Measurements from ENCODE around the gene C1QTNF4.

Gene C1QTNF4

DNA sequence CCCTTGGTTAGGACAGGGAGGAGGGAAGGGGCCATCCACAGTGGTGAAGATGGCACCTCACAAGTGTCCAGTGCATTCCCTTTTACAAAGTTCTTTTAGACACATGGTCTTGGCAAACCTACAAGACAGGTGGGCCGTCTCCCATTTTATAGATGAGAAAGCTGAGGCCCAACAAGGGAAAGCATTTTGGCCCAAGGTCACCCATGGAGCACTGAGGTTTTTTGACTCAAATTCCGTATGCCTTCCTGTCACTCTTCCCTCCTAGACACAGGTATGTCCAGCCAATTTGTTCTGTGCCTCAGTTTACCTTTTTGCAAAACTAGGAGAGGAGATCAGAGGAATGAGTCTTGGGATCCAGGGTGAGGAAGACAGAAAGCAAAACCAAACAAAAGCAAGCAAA lies 1.2 kb downstream of the C1QTNF4 start:
- DNase-seq (ENCODE audit: low spot score): no peak

GRCh38 chr11:47592251-47592650 lies 2.0 kb downstream of the C1QTNF4 start:
- no peak for DNase-seq (ENCODE audit: low spot score)

GRCh38 chr11:47591764-47592163 lies 2.4 kb downstream of the C1QTNF4 start:
- no peak for DNase-seq (ENCODE audit: low spot score)

GRCh38 chr11:47589977-47590861 lies 4.0 kb downstream of the C1QTNF4 start:
- no peak for DNase-seq (ENCODE audit: low spot score)

GRCh38 chr11:47589584-47589976 lies 4.6 kb downstream of the C1QTNF4 start:
- no peak for DNase-seq (ENCODE audit: low spot score)

GRCh38 chr11:47589118-47589517 lies 5.1 kb downstream of the C1QTNF4 start:
- no peak for DNase-seq (ENCODE audit: low spot score)

GRCh38 chr11:47587723-47588326 lies 6.4 kb downstream of the C1QTNF4 start:
- DNase-seq (ENCODE audit: low spot score): no peak

- no peak for DNase-seq (ENCODE audit: low spot score)
These were observed 7.0 kb downstream of the C1QTNF4 start for GRCh38 chr11:47587039-47587716.

GRCh38 chr11:47586098-47586855 lies 7.9 kb downstream of the C1QTNF4 start, which contains the start of gene FAM180B:
FAM180B (plus strand) TSS chr11:47586678; CDS start chr11:47586769, 91 bp downstream.
- DNase-seq (ENCODE audit: low spot score): no peak

DNA sequence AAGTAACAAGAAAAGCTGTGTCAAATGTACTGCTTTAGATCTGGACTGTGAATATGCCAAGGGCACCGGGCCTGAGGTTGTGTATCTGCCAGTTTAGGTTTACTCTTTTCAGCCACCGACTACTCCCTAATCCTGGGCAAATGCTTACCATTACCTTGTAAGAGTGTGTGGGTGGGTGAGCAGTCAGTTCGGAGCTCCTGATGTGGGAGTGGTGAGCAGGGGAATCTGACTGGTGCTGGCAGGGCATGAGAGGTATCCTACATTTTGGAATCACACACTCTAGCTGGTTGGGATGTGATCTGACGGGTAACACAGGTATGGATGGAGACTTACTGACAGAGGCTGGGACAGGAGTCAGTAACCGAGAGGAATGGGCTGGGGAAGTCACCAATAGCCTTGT lies 10.4 kb downstream of the C1QTNF4 start:
- DNase-seq (ENCODE audit: low spot score): no peak

- peak; percentile 91 for DNase-seq (ENCODE audit: low spot score)
These were observed 15.4 kb downstream of the C1QTNF4 start, which contains the start of the genes KBTBD4 and NDUFS3 for GRCh38 chr11:47578524-47579494. KBTBD4 (minus strand) TSS chr11:47578970; CDS start chr11:47578951, 19 bp downstream. NDUFS3 (plus strand) TSS chr11:47579074; CDS start chr11:47579092, 18 bp downstream.

GRCh38 chr11:47577460-47578041 lies 16.7 kb downstream of the C1QTNF4 start:
- DNase-seq (ENCODE audit: low spot score): no peak

GRCh38 chr11:47573321-47573720 lies 20.9 kb downstream of the C1QTNF4 start:
- DNase-seq (ENCODE audit: low spot score): no peak

- no peak for DNase-seq (ENCODE audit: low spot score)
These were observed 21.4 kb downstream of the C1QTNF4 start for GRCh38 chr11:47572715-47573255.

DNA sequence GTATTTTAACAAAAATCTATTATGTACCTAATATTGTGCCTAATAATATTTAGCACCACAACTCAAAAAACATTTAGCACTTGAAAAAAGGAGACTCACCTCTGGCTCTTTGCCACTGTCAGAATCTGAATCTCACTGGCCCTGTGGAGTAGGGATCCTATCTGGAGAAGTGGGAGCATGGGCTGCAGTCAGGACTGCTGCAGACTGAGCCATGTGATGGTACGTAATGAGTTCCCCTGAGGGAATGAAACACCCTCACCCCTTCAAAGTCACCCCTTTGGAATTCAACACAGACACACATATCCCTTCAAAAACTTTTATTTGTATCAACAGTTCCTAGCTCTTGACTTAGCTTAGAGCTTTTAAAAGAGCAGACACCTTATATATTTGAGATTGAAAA lies 22.3 kb downstream of the C1QTNF4 start:
- DNase-seq (ENCODE audit: low spot score): peak; percentile 71

GRCh38 chr11:47571357-47571729 lies 22.9 kb downstream of the C1QTNF4 start:
- DNase-seq (ENCODE audit: low spot score): no peak

DNA sequence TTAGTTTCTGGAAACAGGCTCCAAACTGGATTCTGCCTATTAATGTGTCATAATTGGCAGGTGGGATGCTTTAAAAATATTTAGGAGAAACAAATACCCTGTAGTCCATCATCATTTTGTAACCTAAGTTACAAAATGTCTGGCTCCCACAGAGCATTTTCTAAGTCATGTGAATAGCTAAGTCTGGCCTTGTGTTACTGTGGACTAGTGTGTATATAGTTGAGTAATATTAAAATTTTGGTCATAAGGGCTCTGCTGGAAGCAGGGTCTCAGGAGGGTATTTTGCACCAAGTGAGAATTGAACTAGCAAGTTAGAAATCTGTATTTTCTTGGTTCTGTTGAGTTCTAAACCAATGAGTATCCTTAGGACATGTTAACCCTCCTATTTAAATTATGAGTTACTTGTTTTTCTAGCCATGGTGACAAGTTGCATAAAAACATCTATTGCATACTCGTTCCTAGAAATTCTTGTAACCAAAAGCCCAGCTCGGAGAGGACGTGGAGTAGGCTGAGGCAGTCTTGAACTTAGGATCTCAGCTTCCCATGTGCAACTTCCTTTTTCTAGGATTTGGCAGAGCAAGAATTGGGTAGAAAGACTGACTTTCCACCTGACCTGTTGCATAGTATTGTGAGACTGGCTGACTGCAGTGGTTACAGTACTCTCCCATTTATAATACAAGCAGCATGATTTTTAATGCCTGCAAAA lies 23.4 kb downstream of the C1QTNF4 start:
- DNase-seq (ENCODE audit: low spot score): no peak

DNA sequence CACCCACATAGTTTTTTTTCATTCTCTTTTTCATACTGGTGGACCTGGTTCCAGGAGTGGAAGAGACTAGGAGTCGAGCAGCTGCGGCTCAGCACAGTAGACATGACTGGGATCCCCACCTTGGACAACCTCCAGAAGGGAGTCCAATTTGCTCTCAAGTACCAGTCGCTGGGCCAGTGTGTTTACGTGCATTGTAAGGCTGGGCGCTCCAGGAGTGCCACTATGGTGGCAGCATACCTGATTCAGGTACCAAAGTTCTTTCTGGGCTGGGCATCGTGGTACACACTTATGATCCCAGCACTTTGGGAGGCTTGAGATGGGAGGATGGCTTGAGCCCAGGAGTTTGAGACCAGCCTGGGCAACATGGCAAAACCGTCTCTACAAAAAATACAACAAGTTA lies 24.6 kb downstream of the C1QTNF4 start:
- DNase-seq (ENCODE audit: low spot score): no peak

DNA sequence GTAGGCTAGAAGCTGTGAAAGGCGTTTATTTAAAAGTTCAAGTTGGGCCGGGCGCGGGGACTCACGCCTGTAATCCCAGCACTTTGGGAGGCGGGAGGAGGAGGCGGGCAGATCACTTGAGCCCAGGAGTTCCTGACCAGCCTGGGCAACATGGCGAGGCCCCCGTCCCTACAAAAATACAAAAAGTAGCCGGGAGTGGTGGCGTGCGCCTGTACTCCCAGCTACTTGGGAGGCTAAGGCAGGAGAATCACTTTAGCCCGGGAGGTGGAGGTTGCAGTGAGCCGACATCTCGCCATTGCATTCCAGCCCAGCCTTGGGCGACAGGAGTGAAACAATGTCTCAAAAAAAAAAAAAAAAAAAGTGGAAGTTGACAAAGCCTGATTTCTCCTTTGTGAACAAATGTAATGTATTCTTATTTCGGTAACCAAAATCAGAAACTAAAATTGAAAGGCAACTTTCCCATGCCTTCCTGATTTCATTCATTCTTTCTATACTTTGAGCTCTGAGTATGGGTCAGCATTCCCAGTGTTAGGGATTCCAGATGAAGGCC lies 28.0 kb downstream of the C1QTNF4 start:
- DNase-seq (ENCODE audit: low spot score): no peak
